ENCODE measurements around the gene ISL2. TPM values are rescaled to one million over a fixed set of nuclear protein-coding genes. Genes with fewer than 3 reads are reported as not detected.

Gene ISL2
- total and polyA plus RNA-seq, 9 of the 15 experiments (the other 6 are each of a cell fraction or from before 2014, with no cell fraction given): 0.15 to 23.7 (median 4.0) TPM

GRCh38 chr15:76337696-76338485 is 1.3 kb downstream of the ISL2 start (continued):
- TF ChIP-seq ARID4B (CRISPR knock-in tag; IDR thresholded peaks at IDR 0.05) (peak; percentile 19; the same call in 1 of the 2 replicates), EGR1 (conservative IDR thresholded peaks at IDR 0.05) (peak; percentile 3), ELF1 (tag; IDR thresholded peaks at IDR 0.05) (no peak), ZNF583 (CRISPR knock-in tag; IDR thresholded peaks at IDR 0.05) (no peak), CBFA2T2 (conservative IDR thresholded peaks at IDR 0.05) (no peak), CBFB (CRISPR knock-in tag; IDR thresholded peaks at IDR 0.05) (no peak), L3MBTL2 (IDR thresholded peaks at IDR 0.05) (peak; percentile 97), HSF4 (CRISPR knock-in tag; IDR thresholded peaks at IDR 0.05; ENCODE audit: borderline replicate concordance) (no peak), TAL1 (IDR thresholded peaks at IDR 0.05) (no peak), SIX5 (IDR thresholded peaks at IDR 0.05; ENCODE audit: borderline replicate concordance in 1 of 2, insufficient read depth in 1 of 2, low read depth in 1 of 2, low read length in 2 of 2) (no peak), E2F5 (CRISPR knock-in tag; IDR thresholded peaks at IDR 0.05) (peak; percentile 79; the same call in 1 of the 2 replicates), ELF2 (CRISPR knock-in tag; IDR thresholded peaks at IDR 0.05) (peak; percentile 59; the same call in 1 of the 2 replicates), FOXJ3 (CRISPR knock-in tag; IDR thresholded peaks at IDR 0.05) (no peak), MTA2 (IDR thresholded peaks at IDR 0.05; ENCODE audit: low read depth) (no peak), NCOA6 (IDR thresholded peaks at IDR 0.05) (no peak), ZNF165 (CRISPR knock-in tag; IDR thresholded peaks at IDR 0.05; ENCODE audit: borderline replicate concordance) (no peak), ZNF436 (CRISPR knock-in tag; IDR thresholded peaks at IDR 0.05) (no peak), MBD1 (CRISPR knock-in tag; IDR thresholded peaks at IDR 0.05) (no peak), PRPF4 (IDR thresholded peaks at IDR 0.05; ENCODE audit: insufficient read depth, low read depth, low read length, poor library complexity, severe bottlenecking) (no peak), ZC3H11A (IDR thresholded peaks at IDR 0.05; ENCODE audit: low read depth, low read length) (no peak), MYBL2 (IDR thresholded peaks at IDR 0.05; ENCODE audit: low read depth) (no peak), MYBL2 (CRISPR knock-in tag; IDR thresholded peaks at IDR 0.05; ENCODE audit: borderline replicate concordance) (no peak), ZNF24 (IDR thresholded peaks at IDR 0.05) (no peak), RBFOX2 (IDR thresholded peaks at IDR 0.05; ENCODE audit: low read depth, low read length) (peak; percentile 87)
